ENCODE results near the gene ABCC1.

GRCh38 chr16:16080465-16081065 lies 131.1 kb downstream of the ABCC1 start:
- TF ChIP-seq CTCF (conservative IDR thresholded peaks at IDR 0.05; ENCODE audit: low read depth, low read length), result no peak
- no peak for TF ChIP-seq EZH2 (IDR thresholded peaks at IDR 0.05; ENCODE audit: borderline replicate concordance, low read depth, low read length, poor library complexity, severe bottlenecking)
